GM19193 (cell line): ENCODE measurements around the gene ITFG1.

Source experiments
- POLR2A ChIP-seq: IDR thresholded peaks from 4 replicates; pipeline ENCODE4 v1.6.1; 2011; ENCODE audit not compliant: insufficient read depth, insufficient read length; ENCODE audit errors: extremely low read depth

Gene ITFG1

GRCh38 chr16:47113130-47113529 is 347.7 kb downstream of the ITFG1 start:
- no peak for TF ChIP-seq POLR2A

GRCh38 chr16:47110939-47111338 is 349.9 kb downstream of the ITFG1 start:
- no peak for TF ChIP-seq POLR2A

- no peak for TF ChIP-seq POLR2A
These were observed 351.5 kb downstream of the ITFG1 start for GRCh38 chr16:47109361-47109760.
